SH-SY5Y (cell line): ENCODE measurements around the gene WDR89.

Source experiments
- GATA2 ChIP-seq: IDR thresholded peaks from 2 replicates; pipeline ENCODE4 v1.6.1; 2011; ENCODE audit warnings: mild to moderate bottlenecking, low read depth, low read length
- GATA3 ChIP-seq: IDR thresholded peaks from 2 replicates; pipeline ENCODE4 v1.6.1; 2011; ENCODE audit warnings: low read depth, mild to moderate bottlenecking, low read length, moderate library complexity

DNA sequence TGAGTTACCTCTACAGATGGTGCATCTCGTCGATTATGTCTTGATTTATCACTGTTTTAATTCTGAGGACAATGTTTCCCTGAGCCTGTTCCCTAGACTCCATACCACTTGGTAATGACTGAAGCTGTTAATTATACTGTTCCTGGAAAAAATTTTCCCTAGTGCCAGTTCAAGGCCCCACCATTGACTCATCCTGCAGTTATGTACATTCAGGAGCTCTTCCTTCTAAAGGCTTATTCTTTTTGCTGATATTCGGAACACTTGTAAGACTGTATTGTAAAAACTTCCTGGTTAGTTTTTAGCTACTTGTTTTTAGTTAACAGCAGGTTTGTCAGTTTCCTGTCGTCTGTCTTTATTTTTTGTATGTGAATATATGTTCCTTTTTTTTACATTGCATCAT lies 68.1 kb downstream of the WDR89 start:
- TF ChIP-seq GATA3 (no peak), GATA2 (no peak)
